Stomach (tissue), 9 donors: Measurements from ENCODE around the gene DZANK1. TPM values are rescaled to one million over a fixed set of nuclear protein-coding genes. Genes with fewer than 3 reads are reported as not detected.

ENCODE experiments used
- DNase-seq, 2 donors: peaks; one replicate each; pipeline versions ENCODE4 v3.0.0 to v3.0.0-alpha.2; 2013 to 2019
- H3K27ac ChIP-seq, 5 donors: fragments of 200-600 bp in 4 of 5; sonication (generic) in 4 of 5; one replicate each; pipeline ENCODE4 v1.5.1; 2013 to 2019; ENCODE audit warnings: mild to moderate bottlenecking in 1 of 5, moderate library complexity in 1 of 5
- H3K27me3 ChIP-seq, 3 donors: fragments of 200-600 bp; sonication (generic); one replicate each; pipeline ENCODE4 v1.5.1; 2017 to 2019; ENCODE audit warnings: mixed run types in 1 of 3
- H3K36me3 ChIP-seq, 4 donors: fragments of 200-600 bp; sonication (generic); 1 replicate in 3 of 4; 2 replicates in 1 of 4; pipeline ENCODE4 v1.5.1; 2016 to 2019
- H3K4me1 ChIP-seq, 4 donors: fragments of 200-600 bp; sonication (generic); one replicate each; pipeline ENCODE4 v1.5.1; 2016 to 2019
- H3K4me3 ChIP-seq, 4 donors: fragments of 200-600 bp; sonication (generic) in 3 of 4; one replicate each; pipeline ENCODE4 v1.5.1; 2016 to 2019; ENCODE audit warnings: mild to moderate bottlenecking in 1 of 4
- H3K9me3 ChIP-seq, 4 donors: fragments of 200-600 bp; sonication (generic); one replicate each; pipeline ENCODE4 v1.5.1; 2016 to 2019
- CTCF ChIP-seq, 7 experiments: fragments of 450-650 bp in 4 of 7; fragments of 200-600 bp in 3 of 7; sonication (generic) in 3 of 7; IDR thresholded peaks; one replicate each; pipeline ENCODE4 v1.5.1; 2016 to 2019; ENCODE audit warnings: antibody characterized with exemption in 7 of 7, control low read depth in 2 of 7, mild to moderate bottlenecking in 1 of 7
- EP300 ChIP-seq: sonication (generic); formaldehyde crosslinking; IDR thresholded peaks from one replicate; pipeline ENCODE4 v1.6.1; 2017; ENCODE audit warnings: antibody characterized with exemption
- POLR2A ChIP-seq, 4 donors: fragments of 450-650 bp; IDR thresholded peaks; one replicate each; pipeline ENCODE4 v1.6.1; 2016; ENCODE audit warnings: antibody characterized with exemption in 4 of 4, control low read depth in 2 of 4, mild to moderate bottlenecking in 1 of 4, moderate library complexity in 1 of 4
- POLR2AphosphoS5 ChIP-seq, 3 donors: sonication (generic); formaldehyde crosslinking; IDR thresholded peaks; one replicate each; pipeline ENCODE4 v1.6.1; 2016; ENCODE audit warnings: antibody characterized with exemption in 3 of 3
- WGBS, 5 donors: extraction: QIAGEN DNeasy Blood & Tissue Kit in 3 of 5; methylation state at CpG; one replicate each; pipeline versions ENCODE4 v1.1.5 to v1.1.7; 2013 to 2018; 5-methylcytosine and 5-hydroxymethylcytosine counted together
- intact Hi-C: fragments of 100-400 bp; cut with DNase I; formaldehyde crosslinking; loops from one replicate; pipeline ENCODE4 v1.15.1; 2023; ENCODE audit warnings: low total_unique reads
- polyA plus RNA-seq, 3 donors: library from polyadenylated mRNA; stranded (reverse); fragments of 200-250 nt; gene quantifications; one replicate each; pipeline ENCODE4 v1.2.3, GENCODE V29; 2013
- total RNA-seq, 5 donors: library from RNA; depleted of rRNA; stranded (reverse); fragments of >200 nt; gene quantifications; one replicate each; pipeline versions ENCODE4 v1.1.0 to v1.2.3, GENCODE V29; 2014 to 2016
- donor health status: healthy with polysubstance abuse.
- donor health status: Bipolar disorder and iron deficiency.
- donor health status: healthy.

Gene DZANK1
- total and polyA plus RNA-seq, 8 donors: 0.61 to 24.6 (median 2.2) TPM; not detected in 1

GRCh38 chr20:18397030-18397429, 69.8 kb downstream of the DZANK1 start:
- Histone ChIP-seq H3K36me3 (peaks cover 0 to 13% (median 11%) of the 10 kb centered on the region in 4 donors), H3K4me1 (no peaks in the 10 kb centered on the region), H3K27ac (no peak overlapping the region), H3K9me3 (peaks cover 0 to 13% (median 4%) of the 10 kb centered on the region in 4 donors), H3K27me3 (no peaks in the 10 kb centered on the region), H3K4me3 (no peak overlapping the region)
- whole genome bisulfite sequencing, 5 donors: 35 to 78% (median 60%) methylated on average over 4 of the region's 4 CpGs
- intact Hi-C loops: loop anchor here (10.0 kb wide), 1 partner anchor 58 kb away; no protein-coding TSS in a partner anchor
- DNase-seq: peak in 1 of 2 donors; percentile 20
- TF ChIP-seq POLR2A (IDR thresholded peaks at IDR 0.05): no peak
- TF ChIP-seq EP300: no peak
- TF ChIP-seq CTCF (IDR thresholded peaks at IDR 0.05): no peak

- Histone ChIP-seq H3K4me1 (no peaks in the 10 kb centered on the region), H3K27me3 (no peaks in the 10 kb centered on the region), H3K36me3 (peaks cover 0 to 4% (median 4%) of the 10 kb centered on the region in 4 donors), H3K27ac (no peak overlapping the region), H3K4me3 (no peak overlapping the region), H3K9me3 (no peaks in the 10 kb centered on the region)
- WGBS, 5 donors: 67 to 86% (median 80%) methylated on average over 1 of the region's 1 CpG
- no peak for DNase-seq
- intact Hi-C loops: loop anchor here (10.0 kb wide), 1 partner anchor 59 kb away; no protein-coding TSS in a partner anchor
- TF ChIP-seq EP300 (no peak), POLR2AphosphoS5 (IDR thresholded peaks at IDR 0.05) (no peak), CTCF (IDR thresholded peaks at IDR 0.05) (no peak), POLR2A (IDR thresholded peaks at IDR 0.05) (no peak)
Measured at GRCh38 chr20:18395544-18395943, 71.3 kb downstream of the DZANK1 start.

GRCh38 chr20:18394363-18394762, 72.5 kb downstream of the DZANK1 start:
- no peak overlapping the region for H3K27ac ChIP-seq
- H3K36me3 ChIP-seq: peaks cover 0 to 12% (median 9%) of the 10 kb centered on the region in 4 donors
- H3K4me3 ChIP-seq: no peak overlapping the region
- 46 to 60% (median 57%) methylated on average over 4 of the region's 4 CpGs for WGBS, 5 donors
- no peaks in the 10 kb centered on the region for H3K9me3 ChIP-seq
- no peak for DNase-seq
- intact Hi-C loops: loop anchor here (10.0 kb wide), 1 partner anchor 60 kb away; no protein-coding TSS in a partner anchor
- no peaks in the 10 kb centered on the region for H3K27me3 ChIP-seq
- TF ChIP-seq POLR2A (IDR thresholded peaks at IDR 0.05) (no peak), EP300 (no peak), POLR2AphosphoS5 (IDR thresholded peaks at IDR 0.05) (no peak), CTCF (IDR thresholded peaks at IDR 0.05) (no peak)
- no peaks in the 10 kb centered on the region for H3K4me1 ChIP-seq

GRCh38 chr20:18391686-18392085, 75.1 kb downstream of the DZANK1 start:
- 74 to 88% (median 78%) methylated on average over 5 of the region's 5 CpGs for WGBS, 5 donors
- Histone ChIP-seq H3K9me3 (no peaks in the 10 kb centered on the region), H3K4me3 (no peak overlapping the region), H3K27ac (no peak overlapping the region), H3K4me1 (no peaks in the 10 kb centered on the region), H3K27me3 (no peaks in the 10 kb centered on the region), H3K36me3 (peaks cover 0 to 26% (median 14%) of the 10 kb centered on the region in 4 donors)
- intact Hi-C loops: loop anchor here (10.0 kb wide), 1 partner anchor 63 kb away; no protein-coding TSS in a partner anchor
- DNase-seq: no peak
- no peak for TF ChIP-seq POLR2A (IDR thresholded peaks at IDR 0.05)
- TF ChIP-seq POLR2AphosphoS5 (IDR thresholded peaks at IDR 0.05): no peak
- no peak for TF ChIP-seq EP300
- no peak for TF ChIP-seq CTCF (IDR thresholded peaks at IDR 0.05)
